WERI-Rb-1 (cell line): Measurements from ENCODE around the gene SLC43A2.

ENCODE experiments used
- DNase-seq: peaks from one replicate; pipeline ENCODE4 v3.0.0-alpha.2; 2020
- H3K27ac ChIP-seq: fragments of 250-450 bp; sonication (Bioruptor Pico); 2 replicates; pipeline ENCODE4 v1.5.1; 2020; ENCODE audit warnings: mild to moderate bottlenecking, moderate library complexity
- H3K27me3 ChIP-seq: fragments of 250-450 bp; sonication (Bioruptor Pico); 2 replicates; pipeline ENCODE4 v1.5.1; 2021; ENCODE audit warnings: mild to moderate bottlenecking, low read depth, moderate library complexity; ENCODE audit not compliant: insufficient read depth, severe bottlenecking
- H3K36me3 ChIP-seq: fragments of 250-450 bp; sonication (Bioruptor Pico); 2 replicates; pipeline ENCODE4 v1.5.1; 2020; ENCODE audit warnings: mild to moderate bottlenecking, moderate library complexity
- H3K4me3 ChIP-seq: 2 replicates; pipeline ENCODE4 v1.5.1; 2011; ENCODE audit warnings: low read depth, mild to moderate bottlenecking, control low read depth, low read length
- H3K9me3 ChIP-seq: fragments of 250-450 bp; sonication (Bioruptor Pico); 2 replicates; pipeline ENCODE4 v1.5.1; 2021; ENCODE audit warnings: mild to moderate bottlenecking, moderate library complexity; ENCODE audit not compliant: severe bottlenecking
- TF ChIP-seq, protein P1 (sequence below): IDR thresholded peaks from 2 replicates; pipeline ENCODE4 v1.5.1; 2011; ENCODE audit warnings: low read depth, mild to moderate bottlenecking, control low read depth, inconsistent platforms, low read length

The SLC43A2 gene

GRCh38 chr17:1560858-1561355 is 67.7 kb downstream of the SLC43A2 start:
- no peak overlapping the region for H3K4me3 ChIP-seq

GRCh38 chr17:1560101-1560857 is 68.4 kb downstream of the SLC43A2 start:
- Histone ChIP-seq H3K27me3 (no peaks in the 10 kb centered on the region), H3K36me3 (no peaks in the 10 kb centered on the region), H3K9me3 (no peaks in the 10 kb centered on the region), H3K27ac (no peak overlapping the region), H3K4me3 (no peak overlapping the region)
- TF ChIP-seq, protein P1, sequence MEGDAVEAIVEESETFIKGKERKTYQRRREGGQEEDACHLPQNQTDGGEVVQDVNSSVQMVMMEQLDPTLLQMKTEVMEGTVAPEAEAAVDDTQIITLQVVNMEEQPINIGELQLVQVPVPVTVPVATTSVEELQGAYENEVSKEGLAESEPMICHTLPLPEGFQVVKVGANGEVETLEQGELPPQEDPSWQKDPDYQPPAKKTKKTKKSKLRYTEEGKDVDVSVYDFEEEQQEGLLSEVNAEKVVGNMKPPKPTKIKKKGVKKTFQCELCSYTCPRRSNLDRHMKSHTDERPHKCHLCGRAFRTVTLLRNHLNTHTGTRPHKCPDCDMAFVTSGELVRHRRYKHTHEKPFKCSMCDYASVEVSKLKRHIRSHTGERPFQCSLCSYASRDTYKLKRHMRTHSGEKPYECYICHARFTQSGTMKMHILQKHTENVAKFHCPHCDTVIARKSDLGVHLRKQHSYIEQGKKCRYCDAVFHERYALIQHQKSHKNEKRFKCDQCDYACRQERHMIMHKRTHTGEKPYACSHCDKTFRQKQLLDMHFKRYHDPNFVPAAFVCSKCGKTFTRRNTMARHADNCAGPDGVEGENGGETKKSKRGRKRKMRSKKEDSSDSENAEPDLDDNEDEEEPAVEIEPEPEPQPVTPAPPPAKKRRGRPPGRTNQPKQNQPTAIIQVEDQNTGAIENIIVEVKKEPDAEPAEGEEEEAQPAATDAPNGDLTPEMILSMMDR: no peak
- no peak for DNase-seq

More at GRCh38 chr17:1560858-1561355, 67.7 kb downstream of the SLC43A2 start:
- H3K27me3 ChIP-seq: no peaks in the 10 kb centered on the region
- no peaks in the 10 kb centered on the region for H3K36me3 ChIP-seq
- TF ChIP-seq, protein P1: no peak
- H3K9me3 ChIP-seq: no peaks in the 10 kb centered on the region
- no peak for DNase-seq
- no peak overlapping the region for H3K27ac ChIP-seq

- Histone ChIP-seq H3K27me3 (no peaks in the 10 kb centered on the region), H3K36me3 (no peaks in the 10 kb centered on the region), H3K4me3 (no peak overlapping the region), H3K27ac (no peak overlapping the region), H3K9me3 (no peaks in the 10 kb centered on the region)
- TF ChIP-seq, protein P1: no peak
- no peak for DNase-seq
These were observed 69.3 kb downstream of the SLC43A2 start for GRCh38 chr17:1559047-1560043.

GRCh38 chr17:1558401-1558800 is 70.2 kb downstream of the SLC43A2 start:
- TF ChIP-seq, protein P1: no peak
- Histone ChIP-seq H3K4me3 (no peak overlapping the region), H3K36me3 (no peaks in the 10 kb centered on the region), H3K27me3 (no peaks in the 10 kb centered on the region), H3K27ac (no peak overlapping the region), H3K9me3 (no peaks in the 10 kb centered on the region)
- DNase-seq: no peak

GRCh38 chr17:1557355-1558095 is 71.1 kb downstream of the SLC43A2 start:
- Histone ChIP-seq H3K27ac (no peak overlapping the region), H3K4me3 (no peak overlapping the region), H3K36me3 (peaks cover 7% of the 10 kb centered on the region), H3K27me3 (no peaks in the 10 kb centered on the region), H3K9me3 (no peaks in the 10 kb centered on the region)
- DNase-seq: no peak
- TF ChIP-seq, protein P1: no peak
